Measurements from ENCODE around the gene PCDH9.

PCDH9 gene

GRCh38 chr13:66475061-66475460 is 755.1 kb downstream of the PCDH9 start:
- Histone ChIP-seq H3K4me1 (ENCODE audit: control insufficient read depth, insufficient read depth, low read length, unreplicated experiment) (no peaks in the 10 kb centered on the region), H3K27ac (ENCODE audit: low read depth, low read length) (no peak overlapping the region), H3K36me3 (ENCODE audit: insufficient read depth, low read length) (no peaks in the 10 kb centered on the region), H3K27me3 (ENCODE audit: insufficient read depth, low read length) (no peaks in the 10 kb centered on the region), H3K79me2 (ENCODE audit: control insufficient read depth, insufficient read depth, low read length, unreplicated experiment) (no peaks in the 10 kb centered on the region), H2AFZ (ENCODE audit: low read length, unreplicated experiment) (no peak overlapping the region), H3K4me3 (ENCODE audit: low read depth, low read length) (no peak overlapping the region)

DNA sequence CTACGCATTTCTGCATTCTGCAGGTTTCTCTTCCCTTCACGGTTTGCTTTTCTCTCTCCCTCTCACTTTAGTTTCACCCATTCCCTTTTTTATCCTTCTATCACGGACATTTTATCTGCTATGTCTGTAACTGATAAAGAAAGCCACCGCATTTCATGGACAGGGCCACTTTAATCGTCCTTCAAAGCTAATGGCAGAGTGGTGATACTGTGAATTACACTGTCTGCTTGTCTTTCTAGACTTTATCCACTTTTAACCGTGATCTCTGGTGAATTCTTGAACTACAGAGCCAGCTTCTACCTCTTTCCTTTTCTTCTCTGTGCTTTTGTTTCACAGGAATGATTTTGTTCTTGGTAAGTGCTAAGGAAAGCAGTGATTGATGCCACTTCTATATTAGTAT is 760.4 kb downstream of the PCDH9 start:
- Histone ChIP-seq H3K4me1 (ENCODE audit: control insufficient read depth, insufficient read depth, low read length, unreplicated experiment) (no peaks in the 10 kb centered on the region), H3K27ac (ENCODE audit: low read depth, low read length) (no peak overlapping the region), H3K36me3 (ENCODE audit: insufficient read depth, low read length) (no peaks in the 10 kb centered on the region), H2AFZ (ENCODE audit: low read length, unreplicated experiment) (no peak overlapping the region), H3K4me3 (ENCODE audit: low read depth, low read length) (no peak overlapping the region), H3K79me2 (ENCODE audit: control insufficient read depth, insufficient read depth, low read length, unreplicated experiment) (no peaks in the 10 kb centered on the region), H3K27me3 (ENCODE audit: insufficient read depth, low read length) (no peaks in the 10 kb centered on the region)

- Histone ChIP-seq H3K79me2 (ENCODE audit: control insufficient read depth, insufficient read depth, low read length, unreplicated experiment) (no peaks in the 10 kb centered on the region), H3K27ac (ENCODE audit: low read depth, low read length) (no peak overlapping the region), H3K4me3 (ENCODE audit: low read depth, low read length) (no peak overlapping the region), H3K36me3 (ENCODE audit: insufficient read depth, low read length) (no peaks in the 10 kb centered on the region), H3K27me3 (ENCODE audit: insufficient read depth, low read length) (no peaks in the 10 kb centered on the region), H3K4me1 (ENCODE audit: control insufficient read depth, insufficient read depth, low read length, unreplicated experiment) (no peaks in the 10 kb centered on the region), H2AFZ (ENCODE audit: low read length, unreplicated experiment) (no peak overlapping the region)
Observed at GRCh38 chr13:66468656-66469055, 761.5 kb downstream of the PCDH9 start.

DNA sequence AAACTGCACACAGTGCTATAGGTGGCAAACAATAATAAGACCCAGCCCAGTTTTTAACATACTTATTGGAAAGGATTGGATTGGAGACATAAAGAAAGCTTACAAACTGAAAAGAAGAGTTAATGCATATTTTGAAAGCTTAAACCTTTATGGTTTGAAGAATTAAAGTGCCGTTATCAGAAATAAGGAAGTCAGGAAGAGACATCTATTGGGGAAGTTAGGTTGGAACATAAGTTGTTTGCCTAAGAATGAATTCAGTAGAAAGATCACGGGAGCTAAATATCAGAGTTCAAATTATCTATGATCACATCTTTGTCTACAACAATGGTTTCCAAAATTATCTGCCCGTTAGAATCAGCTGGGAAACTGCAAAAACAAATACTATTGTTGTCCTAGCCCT is 767.9 kb downstream of the PCDH9 start:
- Histone ChIP-seq H3K79me2 (ENCODE audit: control insufficient read depth, insufficient read depth, low read length, unreplicated experiment) (no peaks in the 10 kb centered on the region), H3K36me3 (ENCODE audit: insufficient read depth, low read length) (no peaks in the 10 kb centered on the region), H3K4me1 (ENCODE audit: control insufficient read depth, insufficient read depth, low read length, unreplicated experiment) (peaks cover 12% of the 10 kb centered on the region), H3K27ac (ENCODE audit: low read depth, low read length) (no peak overlapping the region), H3K4me3 (ENCODE audit: low read depth, low read length) (no peak overlapping the region), H3K27me3 (ENCODE audit: insufficient read depth, low read length) (no peaks in the 10 kb centered on the region), H2AFZ (ENCODE audit: low read length, unreplicated experiment) (no peak overlapping the region)

GRCh38 chr13:66461021-66461420 is 769.1 kb downstream of the PCDH9 start:
- Histone ChIP-seq H3K27me3 (ENCODE audit: insufficient read depth, low read length) (no peaks in the 10 kb centered on the region), H2AFZ (ENCODE audit: low read length, unreplicated experiment) (no peak overlapping the region), H3K27ac (ENCODE audit: low read depth, low read length) (no peak overlapping the region), H3K36me3 (ENCODE audit: insufficient read depth, low read length) (no peaks in the 10 kb centered on the region), H3K79me2 (ENCODE audit: control insufficient read depth, insufficient read depth, low read length, unreplicated experiment) (no peaks in the 10 kb centered on the region), H3K4me3 (ENCODE audit: low read depth, low read length) (no peak overlapping the region), H3K4me1 (ENCODE audit: control insufficient read depth, insufficient read depth, low read length, unreplicated experiment) (peaks cover 12% of the 10 kb centered on the region)

GRCh38 chr13:66459634-66460033 is 770.5 kb downstream of the PCDH9 start:
- no peaks in the 10 kb centered on the region for H3K79me2 ChIP-seq (ENCODE audit: control insufficient read depth, insufficient read depth, low read length, unreplicated experiment)
- no peaks in the 10 kb centered on the region for H3K27me3 ChIP-seq (ENCODE audit: insufficient read depth, low read length)
- no peak overlapping the region for H3K27ac ChIP-seq (ENCODE audit: low read depth, low read length)
- no peaks in the 10 kb centered on the region for H3K36me3 ChIP-seq (ENCODE audit: insufficient read depth, low read length)
- no peak overlapping the region for H2AFZ ChIP-seq (ENCODE audit: low read length, unreplicated experiment)
- H3K4me3 ChIP-seq (ENCODE audit: low read depth, low read length): no peak overlapping the region
- peaks cover 12% of the 10 kb centered on the region for H3K4me1 ChIP-seq (ENCODE audit: control insufficient read depth, insufficient read depth, low read length, unreplicated experiment)

GRCh38 chr13:66459143-66459542 is 771.0 kb downstream of the PCDH9 start:
- no peaks in the 10 kb centered on the region for H3K27me3 ChIP-seq (ENCODE audit: insufficient read depth, low read length)
- no peak overlapping the region for H3K27ac ChIP-seq (ENCODE audit: low read depth, low read length)
- H3K4me3 ChIP-seq (ENCODE audit: low read depth, low read length): no peak overlapping the region
- H3K79me2 ChIP-seq (ENCODE audit: control insufficient read depth, insufficient read depth, low read length, unreplicated experiment): no peaks in the 10 kb centered on the region
- peaks cover 12% of the 10 kb centered on the region for H3K4me1 ChIP-seq (ENCODE audit: control insufficient read depth, insufficient read depth, low read length, unreplicated experiment)
- H3K36me3 ChIP-seq (ENCODE audit: insufficient read depth, low read length): no peaks in the 10 kb centered on the region
- H2AFZ ChIP-seq (ENCODE audit: low read length, unreplicated experiment): no peak overlapping the region

- no peak overlapping the region for H3K27ac ChIP-seq (ENCODE audit: low read depth, low read length)
- H3K27me3 ChIP-seq (ENCODE audit: insufficient read depth, low read length): no peaks in the 10 kb centered on the region
- H3K36me3 ChIP-seq (ENCODE audit: insufficient read depth, low read length): no peaks in the 10 kb centered on the region
- no peaks in the 10 kb centered on the region for H3K79me2 ChIP-seq (ENCODE audit: control insufficient read depth, insufficient read depth, low read length, unreplicated experiment)
- no peak overlapping the region for H2AFZ ChIP-seq (ENCODE audit: low read length, unreplicated experiment)
- H3K4me1 ChIP-seq (ENCODE audit: control insufficient read depth, insufficient read depth, low read length, unreplicated experiment): peaks cover 3% of the 10 kb centered on the region
- H3K4me3 ChIP-seq (ENCODE audit: low read depth, low read length): no peak overlapping the region
Observed at GRCh38 chr13:66446413-66446812, 783.7 kb downstream of the PCDH9 start.

GRCh38 chr13:66443926-66444325 is 786.2 kb downstream of the PCDH9 start:
- no peaks in the 10 kb centered on the region for H3K79me2 ChIP-seq (ENCODE audit: control insufficient read depth, insufficient read depth, low read length, unreplicated experiment)
- H3K27me3 ChIP-seq (ENCODE audit: insufficient read depth, low read length): no peaks in the 10 kb centered on the region
- no peak overlapping the region for H3K4me3 ChIP-seq (ENCODE audit: low read depth, low read length)
- H3K27ac ChIP-seq (ENCODE audit: low read depth, low read length): no peak overlapping the region
- no peaks in the 10 kb centered on the region for H3K36me3 ChIP-seq (ENCODE audit: insufficient read depth, low read length)
- H2AFZ ChIP-seq (ENCODE audit: low read length, unreplicated experiment): no peak overlapping the region
- H3K4me1 ChIP-seq (ENCODE audit: control insufficient read depth, insufficient read depth, low read length, unreplicated experiment): peaks cover 3% of the 10 kb centered on the region

- H3K79me2 ChIP-seq (ENCODE audit: control insufficient read depth, insufficient read depth, low read length, unreplicated experiment): no peaks in the 10 kb centered on the region
- no peaks in the 10 kb centered on the region for H3K36me3 ChIP-seq (ENCODE audit: insufficient read depth, low read length)
- H3K4me1 ChIP-seq (ENCODE audit: control insufficient read depth, insufficient read depth, low read length, unreplicated experiment): peaks cover 1% of the 10 kb centered on the region
- H3K4me3 ChIP-seq (ENCODE audit: low read depth, low read length): no peak overlapping the region
- no peak overlapping the region for H3K27ac ChIP-seq (ENCODE audit: low read depth, low read length)
- H2AFZ ChIP-seq (ENCODE audit: low read length, unreplicated experiment): no peak overlapping the region
- H3K27me3 ChIP-seq (ENCODE audit: insufficient read depth, low read length): no peaks in the 10 kb centered on the region
Observed at GRCh38 chr13:66440938-66441337, 789.2 kb downstream of the PCDH9 start.

- H3K4me1 ChIP-seq (ENCODE audit: control insufficient read depth, insufficient read depth, low read length, unreplicated experiment): peaks cover 25% of the 10 kb centered on the region
- H2AFZ ChIP-seq (ENCODE audit: low read length, unreplicated experiment): no peak overlapping the region
- H3K27ac ChIP-seq (ENCODE audit: low read depth, low read length): no peak overlapping the region
- no peak overlapping the region for H3K4me3 ChIP-seq (ENCODE audit: low read depth, low read length)
- no peaks in the 10 kb centered on the region for H3K27me3 ChIP-seq (ENCODE audit: insufficient read depth, low read length)
- no peaks in the 10 kb centered on the region for H3K79me2 ChIP-seq (ENCODE audit: control insufficient read depth, insufficient read depth, low read length, unreplicated experiment)
- no peaks in the 10 kb centered on the region for H3K36me3 ChIP-seq (ENCODE audit: insufficient read depth, low read length)
Observed at GRCh38 chr13:66430728-66431127, 799.4 kb downstream of the PCDH9 start.
